GM23338 (cell line): ENCODE results near the gene WWOX.

ENCODE experiments used
- EZH2phosphoT487 ChIP-seq: fragments of 200-600 bp; sonication (generic); IDR thresholded peaks from one replicate; pipeline ENCODE4 v1.8.1; 2018; ENCODE audit warnings: antibody characterized with exemption; ENCODE audit not compliant: unreplicated experiment
- POLR2AphosphoS5 ChIP-seq: IDR thresholded peaks from 2 replicates; pipeline ENCODE4 v1.6.1; 2016; ENCODE audit warnings: antibody characterized with exemption, low read depth
- TF ChIP-seq, protein P1 (sequence below), 2 experiments: fragments of 200-600 bp in 1 of 2; sonication (generic) in 1 of 2; conservative IDR thresholded peaks; 2 replicates each; pipeline versions ENCODE4 v1.5.1 to v1.6.1; 2016 to 2017; ENCODE audit warnings: antibody characterized with exemption in 2 of 2, low read depth in 2 of 2, mild to moderate bottlenecking in 2 of 2, moderate library complexity in 1 of 2
- TF ChIP-seq, protein P2 (sequence below): IDR thresholded peaks from 2 replicates; pipeline ENCODE4 v1.6.1; 2016; ENCODE audit warnings: antibody characterized with exemption
- TF ChIP-seq, protein P3 (sequence below): IDR thresholded peaks from one replicate; pipeline ENCODE4 v1.6.1; 2018; ENCODE audit warnings: antibody characterized with exemption; ENCODE audit not compliant: unreplicated experiment

DNA sequence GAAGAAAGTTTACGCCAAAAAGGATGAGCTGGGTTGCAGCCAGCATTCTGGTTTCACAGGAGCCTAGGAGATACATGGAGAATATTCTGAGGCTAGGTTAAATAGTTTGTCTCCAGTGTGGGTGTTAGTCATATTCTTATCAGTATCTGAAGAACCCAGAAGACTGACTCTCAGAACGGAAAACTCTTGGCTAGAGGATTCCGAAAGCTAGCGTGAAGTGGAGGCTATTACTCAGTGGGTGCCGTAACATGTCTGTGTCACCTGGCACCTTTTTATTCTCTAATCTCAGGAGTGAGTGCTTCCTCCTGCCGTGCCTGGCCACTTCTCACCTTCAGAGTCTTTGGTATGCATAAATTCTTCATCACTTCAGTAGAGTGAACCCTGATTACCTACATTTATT is 199.5 kb downstream of the WWOX start:
- TF ChIP-seq, protein P1, sequence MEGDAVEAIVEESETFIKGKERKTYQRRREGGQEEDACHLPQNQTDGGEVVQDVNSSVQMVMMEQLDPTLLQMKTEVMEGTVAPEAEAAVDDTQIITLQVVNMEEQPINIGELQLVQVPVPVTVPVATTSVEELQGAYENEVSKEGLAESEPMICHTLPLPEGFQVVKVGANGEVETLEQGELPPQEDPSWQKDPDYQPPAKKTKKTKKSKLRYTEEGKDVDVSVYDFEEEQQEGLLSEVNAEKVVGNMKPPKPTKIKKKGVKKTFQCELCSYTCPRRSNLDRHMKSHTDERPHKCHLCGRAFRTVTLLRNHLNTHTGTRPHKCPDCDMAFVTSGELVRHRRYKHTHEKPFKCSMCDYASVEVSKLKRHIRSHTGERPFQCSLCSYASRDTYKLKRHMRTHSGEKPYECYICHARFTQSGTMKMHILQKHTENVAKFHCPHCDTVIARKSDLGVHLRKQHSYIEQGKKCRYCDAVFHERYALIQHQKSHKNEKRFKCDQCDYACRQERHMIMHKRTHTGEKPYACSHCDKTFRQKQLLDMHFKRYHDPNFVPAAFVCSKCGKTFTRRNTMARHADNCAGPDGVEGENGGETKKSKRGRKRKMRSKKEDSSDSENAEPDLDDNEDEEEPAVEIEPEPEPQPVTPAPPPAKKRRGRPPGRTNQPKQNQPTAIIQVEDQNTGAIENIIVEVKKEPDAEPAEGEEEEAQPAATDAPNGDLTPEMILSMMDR (conservative IDR thresholded peaks at IDR 0.05; ENCODE audit: low read depth in 2 of 2): no peak
- TF ChIP-seq, protein P2, sequence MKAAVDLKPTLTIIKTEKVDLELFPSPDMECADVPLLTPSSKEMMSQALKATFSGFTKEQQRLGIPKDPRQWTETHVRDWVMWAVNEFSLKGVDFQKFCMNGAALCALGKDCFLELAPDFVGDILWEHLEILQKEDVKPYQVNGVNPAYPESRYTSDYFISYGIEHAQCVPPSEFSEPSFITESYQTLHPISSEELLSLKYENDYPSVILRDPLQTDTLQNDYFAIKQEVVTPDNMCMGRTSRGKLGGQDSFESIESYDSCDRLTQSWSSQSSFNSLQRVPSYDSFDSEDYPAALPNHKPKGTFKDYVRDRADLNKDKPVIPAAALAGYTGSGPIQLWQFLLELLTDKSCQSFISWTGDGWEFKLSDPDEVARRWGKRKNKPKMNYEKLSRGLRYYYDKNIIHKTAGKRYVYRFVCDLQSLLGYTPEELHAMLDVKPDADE: no peak
- TF ChIP-seq POLR2AphosphoS5 (no peak), EZH2phosphoT487 (no peak)
- TF ChIP-seq, protein P3, sequence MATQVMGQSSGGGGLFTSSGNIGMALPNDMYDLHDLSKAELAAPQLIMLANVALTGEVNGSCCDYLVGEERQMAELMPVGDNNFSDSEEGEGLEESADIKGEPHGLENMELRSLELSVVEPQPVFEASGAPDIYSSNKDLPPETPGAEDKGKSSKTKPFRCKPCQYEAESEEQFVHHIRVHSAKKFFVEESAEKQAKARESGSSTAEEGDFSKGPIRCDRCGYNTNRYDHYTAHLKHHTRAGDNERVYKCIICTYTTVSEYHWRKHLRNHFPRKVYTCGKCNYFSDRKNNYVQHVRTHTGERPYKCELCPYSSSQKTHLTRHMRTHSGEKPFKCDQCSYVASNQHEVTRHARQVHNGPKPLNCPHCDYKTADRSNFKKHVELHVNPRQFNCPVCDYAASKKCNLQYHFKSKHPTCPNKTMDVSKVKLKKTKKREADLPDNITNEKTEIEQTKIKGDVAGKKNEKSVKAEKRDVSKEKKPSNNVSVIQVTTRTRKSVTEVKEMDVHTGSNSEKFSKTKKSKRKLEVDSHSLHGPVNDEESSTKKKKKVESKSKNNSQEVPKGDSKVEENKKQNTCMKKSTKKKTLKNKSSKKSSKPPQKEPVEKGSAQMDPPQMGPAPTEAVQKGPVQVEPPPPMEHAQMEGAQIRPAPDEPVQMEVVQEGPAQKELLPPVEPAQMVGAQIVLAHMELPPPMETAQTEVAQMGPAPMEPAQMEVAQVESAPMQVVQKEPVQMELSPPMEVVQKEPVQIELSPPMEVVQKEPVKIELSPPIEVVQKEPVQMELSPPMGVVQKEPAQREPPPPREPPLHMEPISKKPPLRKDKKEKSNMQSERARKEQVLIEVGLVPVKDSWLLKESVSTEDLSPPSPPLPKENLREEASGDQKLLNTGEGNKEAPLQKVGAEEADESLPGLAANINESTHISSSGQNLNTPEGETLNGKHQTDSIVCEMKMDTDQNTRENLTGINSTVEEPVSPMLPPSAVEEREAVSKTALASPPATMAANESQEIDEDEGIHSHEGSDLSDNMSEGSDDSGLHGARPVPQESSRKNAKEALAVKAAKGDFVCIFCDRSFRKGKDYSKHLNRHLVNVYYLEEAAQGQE: no peak
